SU-DHL-6 (cell line): Measurements from ENCODE around the gene PPP3CA.
A peak's percentile ranks its signal among the peaks of the same experiment; 100 is the strongest.

Experiments used
- H2AFZ ChIP-seq: fragments of 200-600 bp; sonication (generic); 2 replicates; pipeline ENCODE4 v1.6.1; 2014; ENCODE audit warnings: low read depth, mild to moderate bottlenecking, moderate library complexity, mixed read lengths, antibody characterized with exemption, low read length; ENCODE audit not compliant: severe bottlenecking
- H3F3A ChIP-seq: fragments of 200-600 bp; shearing (Covaris generic); 2 replicates; pipeline ENCODE4 v1.6.0; 2016; ENCODE audit warnings: antibody characterized with exemption, mild to moderate bottlenecking; ENCODE audit not compliant: insufficient read depth
- H3K27ac ChIP-seq: fragments of 200-600 bp; sonication (generic); 2 replicates; pipeline ENCODE4 v1.5.1; 2016; ENCODE audit warnings: low read depth, mild to moderate bottlenecking, low read length, moderate library complexity, mixed read lengths
- H3K27me3 ChIP-seq: fragments of 200-600 bp; sonication (generic), shearing (Covaris generic); 2 replicates; pipeline ENCODE4 v1.6.0; 2014; ENCODE audit warnings: mild to moderate bottlenecking, low read length
- H3K36me3 ChIP-seq: fragments of 200-600 bp; sonication (generic); 2 replicates; pipeline ENCODE4 v1.6.1; 2014; ENCODE audit warnings: mild to moderate bottlenecking, low read length, mixed read lengths
- H3K4me2 ChIP-seq: fragments of 300-600, 200-600 bp; shearing (Covaris generic), sonication (generic); 2 replicates; pipeline ENCODE4 v1.6.0; 2014; ENCODE audit warnings: low read length, low read depth, mild to moderate bottlenecking; ENCODE audit not compliant: poor library complexity, severe bottlenecking
- H3K4me3 ChIP-seq: fragments of 200-600 bp; sonication (generic); 2 replicates; pipeline ENCODE4 v1.5.1; 2014; ENCODE audit warnings: antibody characterized with exemption, low read length, mild to moderate bottlenecking, mixed read lengths; ENCODE audit not compliant: insufficient read depth, poor library complexity, severe bottlenecking
- H3K79me2 ChIP-seq: fragments of 200-600 bp; sonication (generic); 2 replicates; pipeline ENCODE4 v1.6.1; 2014; ENCODE audit warnings: mild to moderate bottlenecking, low read length, moderate library complexity; ENCODE audit not compliant: insufficient read depth
- H3K9ac ChIP-seq: fragments of 200-600 bp; sonication (generic); 2 replicates; pipeline ENCODE4 v1.7.0; 2014; ENCODE audit warnings: mild to moderate bottlenecking, low read length
- H3K9me2 ChIP-seq: fragments of 200-600 bp; sonication (generic); replicated peaks from 2 replicates; pipeline ENCODE4 v1.6.1; 2014; ENCODE audit warnings: low read length; ENCODE audit not compliant: insufficient read depth
- H3K9me3 ChIP-seq: fragments of 200-600 bp; sonication (generic); 2 replicates; pipeline ENCODE4 v1.6.1; 2014; ENCODE audit warnings: low read length, mixed read lengths; ENCODE audit not compliant: insufficient read depth
- H4K20me1 ChIP-seq: fragments of 200-600 bp; sonication (generic); 2 replicates; pipeline ENCODE4 v1.6.1; 2014; ENCODE audit warnings: low read depth, mild to moderate bottlenecking, antibody characterized with exemption, low read length, moderate library complexity, mixed read lengths
- CTCF ChIP-seq: fragments of 200-600 bp; sonication (generic); IDR thresholded peaks from one replicate; pipeline ENCODE4 v1.5.1; 2017; ENCODE audit warnings: antibody characterized with exemption, mild to moderate bottlenecking, low read length, moderate library complexity; ENCODE audit not compliant: insufficient read depth, poor library complexity, severe bottlenecking
- EZH2phosphoT487 ChIP-seq: fragments of 200-600 bp; sonication (generic), shearing (Covaris generic); conservative IDR thresholded peaks from 2 replicates; pipeline ENCODE4 v1.6.1; 2018; ENCODE audit warnings: mild to moderate bottlenecking, antibody characterized with exemption, low read length, moderate library complexity, mixed read lengths

PPP3CA gene

GRCh38 chr4:101349801-101350064 lies 2.4 kb upstream of the PPP3CA start:
- 0 out of 2 replicates have a peak, but pooled peaks cover 11% of the 10 kb centered on the region for H3F3A ChIP-seq

GRCh38 chr4:101348995-101349800 lies 1.9 kb upstream of the PPP3CA start:
- 0 out of 2 replicates have a peak, but pooled peaks cover 6% of the 10 kb centered on the region for H3K79me2 ChIP-seq
- peak overlapping the region; percentile 63 for H3K4me2 ChIP-seq
- no peaks in the 10 kb centered on the region for H3K36me3 ChIP-seq
- H2AFZ ChIP-seq: no peak overlapping the region
- no peak overlapping the region for H3K27ac ChIP-seq
- H3F3A ChIP-seq: 0 out of 2 replicates have a peak, but pooled peaks cover 9% of the 10 kb centered on the region
- no peaks in the 10 kb centered on the region for H3K9me3 ChIP-seq
- TF ChIP-seq CTCF (no peak), EZH2phosphoT487 (no peak)
- H3K9ac ChIP-seq: no peak overlapping the region
- no peaks in the 10 kb centered on the region for H4K20me1 ChIP-seq
- H3K4me3 ChIP-seq: no peak overlapping the region
- H3K27me3 ChIP-seq: no peaks in the 10 kb centered on the region
- no peaks in the 10 kb centered on the region for H3K9me2 ChIP-seq

More at GRCh38 chr4:101349801-101350064, 2.4 kb upstream of the PPP3CA start:
- Histone ChIP-seq H3K9ac (no peak overlapping the region), H3K27me3 (no peaks in the 10 kb centered on the region), H3K79me2 (0 out of 2 replicates have a peak, but pooled peaks cover under 1% of the 10 kb centered on the region), H3K36me3 (no peaks in the 10 kb centered on the region), H3K27ac (no peak overlapping the region), H4K20me1 (no peaks in the 10 kb centered on the region), H3K9me2 (no peaks in the 10 kb centered on the region), H2AFZ (no peak overlapping the region), H3K9me3 (no peaks in the 10 kb centered on the region), H3K4me3 (no peak overlapping the region), H3K4me2 (no peak overlapping the region)
- TF ChIP-seq CTCF: no peak
- TF ChIP-seq EZH2phosphoT487: no peak

GRCh38 chr4:101348367-101348827 lies 1.1 kb upstream of the PPP3CA start:
- no peaks in the 10 kb centered on the region for H3K27me3 ChIP-seq
- H2AFZ ChIP-seq: peak overlapping the region; percentile 56
- peak overlapping the region; percentile 59 for H3K4me3 ChIP-seq
- H3K27ac ChIP-seq: peak overlapping the region; percentile 66; the same call in 1 of the 2 replicates
- H3K4me2 ChIP-seq: peak overlapping the region; percentile 63
- no peaks in the 10 kb centered on the region for H3K36me3 ChIP-seq
- peak overlapping the region; percentile 61 for H3K9ac ChIP-seq
- H3K79me2 ChIP-seq: 0 out of 2 replicates have a peak, but pooled peaks cover 7% of the 10 kb centered on the region
- H3K9me2 ChIP-seq: no peaks in the 10 kb centered on the region
- H3K9me3 ChIP-seq: no peaks in the 10 kb centered on the region
- H3F3A ChIP-seq: 0 out of 2 replicates have a peak, but pooled peaks cover 9% of the 10 kb centered on the region
- H4K20me1 ChIP-seq: no peaks in the 10 kb centered on the region
- TF ChIP-seq CTCF (no peak), EZH2phosphoT487 (no peak)
